IPS DF 6.9 (cell line): ENCODE measurements around the gene EFCAB7.
A peak's percentile ranks its signal among the peaks of the same experiment; 100 is the strongest.
"Not testable (repeated sequence)": the region's sequence is repeated elsewhere in the genome, so short reads cannot be mapped to it uniquely, and the experiment has no call there.

Source experiments
- DNase-seq: peaks from one replicate; pipeline ENCODE4 v3.0.0-alpha.2; 2013; ENCODE audit warnings: low read depth, low spot score
- H3K27ac ChIP-seq: one replicate; pipeline ENCODE4 v1.5.1; 2013; ENCODE audit warnings: low read length, control low read depth
- H3K27me3 ChIP-seq: 2 replicates; pipeline ENCODE4 v1.6.1; 2013; ENCODE audit warnings: mild to moderate bottlenecking, low read length; ENCODE audit not compliant: control insufficient read depth, insufficient read depth
- H3K36me3 ChIP-seq: 2 replicates; pipeline ENCODE4 v1.6.1; 2013; ENCODE audit warnings: low read length; ENCODE audit not compliant: control insufficient read depth, insufficient read depth
- H3K4me1 ChIP-seq: 2 replicates; pipeline ENCODE4 v1.6.1; 2013; ENCODE audit warnings: low read length; ENCODE audit not compliant: control insufficient read depth, insufficient read depth
- H3K4me3 ChIP-seq: 2 replicates; pipeline ENCODE4 v1.5.1; 2013; ENCODE audit warnings: mild to moderate bottlenecking, low read length
- H3K9me3 ChIP-seq: 2 replicates; pipeline ENCODE4 v1.6.1; 2013; ENCODE audit warnings: low read length, inconsistent platforms; ENCODE audit not compliant: control insufficient read depth, insufficient read depth
- WGBS: extraction: QIAGEN DNeasy Blood & Tissue Kit; methylation state at CpG from one replicate; pipeline ENCODE4 v1.1.7; 2013; ENCODE audit warnings: mixed read lengths, missing lambda C conversion rate; ENCODE audit not compliant: insufficient read length, insufficient coverage; 5-methylcytosine and 5-hydroxymethylcytosine counted together

The EFCAB7 gene

DNA sequence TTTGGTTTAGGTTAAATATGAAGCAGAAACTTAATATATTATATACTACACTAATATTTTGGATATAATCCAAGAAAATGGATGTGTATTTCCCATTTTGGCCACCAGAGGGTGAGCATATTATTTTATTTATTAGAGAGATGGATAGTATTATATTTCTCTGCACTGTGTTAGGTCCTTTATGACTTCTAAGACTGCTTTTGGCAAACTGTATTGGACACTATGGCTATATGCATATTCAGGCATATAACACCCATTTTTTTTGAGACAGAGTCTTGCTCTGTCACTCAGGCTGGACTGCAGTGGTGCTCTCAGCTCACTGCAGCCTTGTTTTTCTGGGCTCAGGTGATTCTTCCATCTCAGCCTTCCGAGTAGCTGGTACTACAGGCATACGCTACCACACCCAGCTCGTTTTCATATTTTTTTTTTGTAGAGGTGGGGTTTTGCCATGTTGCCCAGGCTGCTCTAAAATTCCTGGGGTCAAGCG, 52.1 kb downstream of the EFCAB7 start:
- H3K27ac ChIP-seq, result no peak overlapping the region

DNA sequence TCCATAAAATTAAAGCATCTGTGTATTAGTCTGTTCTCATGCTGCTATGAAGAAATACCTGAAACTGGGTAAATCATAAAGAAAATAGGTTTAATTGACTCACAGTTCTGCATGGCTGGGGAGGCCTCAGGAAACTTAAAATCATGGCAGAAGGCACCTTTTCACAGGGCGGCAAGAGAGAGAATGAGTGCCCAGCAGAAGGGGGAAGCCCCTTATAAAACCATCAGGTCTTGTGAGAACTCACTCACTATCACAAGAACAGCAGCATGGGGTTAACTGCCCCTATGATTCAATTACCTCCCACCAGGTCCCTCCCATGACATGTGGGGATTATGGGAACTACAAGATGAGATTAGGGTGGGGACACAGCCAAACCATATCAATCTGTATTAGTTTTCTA, 63.0 kb downstream of the EFCAB7 start:
- H3K9me3 ChIP-seq, H3K4me3 ChIP-seq, H3K36me3 ChIP-seq, H3K4me1 ChIP-seq, H3K27ac ChIP-seq, DNase-seq, H3K27me3 ChIP-seq: not testable (repeated sequence)
- no CpG with 5 or more reads among the region's 1 CpG for WGBS

More for the DNA sequence above, 52.1 kb downstream of the EFCAB7 start:
- Histone ChIP-seq H3K4me1 (no peaks in the 10 kb centered on the region; the same call in none of the 2 replicates), H3K27me3 (no peaks in the 10 kb centered on the region), H3K36me3 (no peaks in the 10 kb centered on the region), H3K4me3 (no peak overlapping the region), H3K9me3 (no peaks in the 10 kb centered on the region)
- DNase-seq, result no peak
- WGBS, result no CpG with 5 or more reads among the region's 4 CpGs

DNA sequence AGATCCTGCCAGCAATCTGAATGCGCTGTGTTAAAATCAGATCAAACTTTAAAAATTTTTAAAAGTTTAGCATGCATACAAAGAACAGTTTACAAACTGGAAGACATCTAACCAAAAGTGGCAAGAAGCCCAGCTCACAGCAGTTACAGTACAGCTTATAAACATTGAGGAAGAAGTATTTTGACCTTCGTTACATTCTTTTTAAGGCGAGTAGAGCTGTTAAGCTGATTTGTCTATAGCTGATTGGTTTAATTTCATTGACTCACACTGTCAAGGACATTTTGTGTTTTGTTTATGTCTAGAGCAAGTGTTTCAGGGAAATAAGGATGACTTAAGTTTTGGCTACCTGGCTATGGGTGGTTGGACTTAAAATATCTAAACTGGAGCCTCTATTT, 66.8 kb downstream of the EFCAB7 start:
- no CpG with 5 or more reads among the region's 3 CpGs for WGBS
- H3K36me3 ChIP-seq, result no peaks in the 10 kb centered on the region

DNA sequence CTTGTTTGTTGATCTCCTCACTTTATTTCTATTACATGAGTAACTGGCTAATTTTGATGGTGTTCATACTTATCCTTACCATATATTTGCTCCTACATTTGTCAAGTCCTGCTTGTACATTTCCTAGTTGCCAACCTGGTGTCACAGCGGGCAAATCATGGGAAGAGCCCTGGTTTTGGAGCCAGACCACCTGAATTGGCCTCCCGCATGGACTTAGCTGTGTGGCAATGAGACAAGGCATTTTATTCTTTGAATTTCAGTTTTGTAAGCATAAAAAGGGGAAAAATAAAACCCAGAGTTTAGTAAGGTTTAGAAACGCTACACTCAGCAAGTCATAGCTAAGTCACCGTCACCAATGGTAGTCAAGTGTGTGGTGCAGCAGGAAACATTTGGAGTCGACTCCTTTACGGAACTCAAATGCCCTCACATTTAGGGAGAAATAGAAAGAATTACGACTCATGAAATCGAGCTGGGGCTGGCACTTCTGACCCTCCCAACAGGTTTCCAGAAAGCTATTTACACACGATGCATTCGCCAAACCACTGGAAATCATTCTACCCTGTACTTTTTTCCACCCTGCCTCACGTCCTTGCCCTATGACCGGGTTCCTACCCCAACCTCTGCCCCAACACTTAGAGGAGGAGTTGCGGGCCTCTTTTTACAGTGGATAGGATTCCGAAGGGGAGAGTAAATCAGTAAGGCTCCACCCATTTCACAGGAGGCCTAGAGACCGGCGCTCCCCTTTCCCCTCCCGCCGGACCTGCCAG, 69.4 kb downstream of the EFCAB7 start:
- Histone ChIP-seq H3K27me3 (no peaks in the 10 kb centered on the region), H3K27ac (no peak overlapping the region), H3K4me1 (no peaks in the 10 kb centered on the region), H3K4me3 (peak overlapping the region; percentile 72; the same call in 1 of the 2 replicates), H3K36me3 (no peaks in the 10 kb centered on the region), H3K9me3 (no peaks in the 10 kb centered on the region)
- no peak for DNase-seq
- WGBS, result no CpG with 5 or more reads among the region's 18 CpGs

More for the DNA sequence above, 66.8 kb downstream of the EFCAB7 start:
- H3K4me3 ChIP-seq, result no peak overlapping the region
- H3K27me3 ChIP-seq, result no peaks in the 10 kb centered on the region
- no peak overlapping the region for H3K27ac ChIP-seq
- H3K4me1 ChIP-seq, result no peaks in the 10 kb centered on the region
- no peaks in the 10 kb centered on the region for H3K9me3 ChIP-seq
- no peak for DNase-seq

DNA sequence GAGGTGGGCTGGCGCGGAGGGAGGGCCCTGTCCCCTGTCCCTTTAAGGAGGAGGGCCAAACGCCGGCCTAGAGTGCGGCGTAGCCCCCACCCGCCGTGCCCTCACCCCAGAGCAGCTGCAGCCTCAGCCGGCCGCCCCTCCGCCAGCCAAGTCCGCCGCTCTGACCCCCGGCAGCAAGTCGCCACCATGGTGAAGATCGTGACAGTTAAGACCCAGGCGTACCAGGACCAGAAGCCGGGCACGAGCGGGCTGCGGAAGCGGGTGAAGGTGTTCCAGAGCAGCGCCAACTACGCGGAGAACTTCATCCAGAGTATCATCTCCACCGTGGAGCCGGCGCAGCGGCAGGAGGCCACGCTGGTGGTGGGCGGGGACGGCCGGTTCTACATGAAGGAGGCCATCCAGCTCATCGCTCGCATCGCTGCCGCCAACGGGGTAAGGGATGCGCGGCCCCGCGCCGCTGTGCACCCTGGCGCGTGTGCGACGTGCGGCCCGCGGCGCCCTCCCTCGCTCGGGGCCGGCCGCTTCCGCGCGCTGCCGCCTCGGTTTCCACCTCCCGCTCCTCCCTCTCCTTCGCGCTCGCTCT, 70.1 kb downstream of the EFCAB7 start, which contains the start of gene PGM1:
Gene PGM1 (plus strand): TSS at position 109 of the 583 bp plus-strand sequence. CDS start 78 bp downstream, at position 187.
- no peaks in the 10 kb centered on the region for H3K9me3 ChIP-seq
- H3K36me3 ChIP-seq, result no peaks in the 10 kb centered on the region
- H3K27ac ChIP-seq, result no peak within 1 kb of the TSS
- H3K27me3 ChIP-seq, result no peaks in the 10 kb centered on the region
- H3K4me3 ChIP-seq, result peak within 1 kb of the TSS; percentile 72
- DNase-seq, result no peak
- no peaks in the 10 kb centered on the region for H3K4me1 ChIP-seq
- no CpG with 5 or more reads among the region's 64 CpGs for WGBS

DNA sequence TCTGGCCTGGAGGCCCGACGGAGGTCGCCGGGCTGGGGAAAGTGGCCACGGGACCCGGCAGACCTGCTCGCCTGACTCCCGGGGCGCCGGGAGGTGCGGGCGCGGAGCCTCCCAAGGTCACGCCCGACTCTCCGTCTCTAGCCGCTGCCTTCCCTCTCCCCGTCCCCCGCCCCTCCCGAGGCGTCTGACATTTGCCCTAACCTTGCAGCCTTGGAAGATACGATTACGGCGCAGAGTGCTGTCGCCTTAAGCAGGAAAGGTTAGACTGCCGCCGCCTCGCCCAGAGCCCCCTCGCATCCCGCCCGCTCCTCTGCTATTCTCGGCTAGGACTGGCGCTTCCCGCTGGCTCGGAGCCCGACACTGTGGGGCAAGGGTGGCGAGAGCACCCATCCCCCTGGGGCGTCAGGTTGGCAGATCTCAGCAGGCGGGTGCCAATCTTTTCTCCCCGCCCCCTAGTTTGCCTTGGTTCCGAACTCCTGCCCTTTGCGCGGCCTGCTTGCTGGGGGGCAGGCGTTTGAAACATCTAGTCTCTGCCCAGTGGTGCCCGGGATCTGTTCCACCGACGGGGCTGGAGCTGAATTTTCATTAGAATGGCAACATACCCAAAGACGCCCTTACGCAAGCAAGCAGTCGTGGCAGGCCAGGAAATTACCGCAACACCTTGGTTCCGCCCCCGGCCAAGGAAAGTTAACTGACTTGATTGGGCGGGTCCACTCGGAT, 70.7 kb downstream of the EFCAB7 start:
- Histone ChIP-seq H3K4me1 (no peaks in the 10 kb centered on the region), H3K27ac (no peak overlapping the region), H3K36me3 (no peaks in the 10 kb centered on the region), H3K27me3 (no peaks in the 10 kb centered on the region), H3K9me3 (no peaks in the 10 kb centered on the region), H3K4me3 (peak overlapping the region; percentile 72)
- no CpG with 5 or more reads among the region's 55 CpGs for WGBS
- DNase-seq, result no peak

DNA sequence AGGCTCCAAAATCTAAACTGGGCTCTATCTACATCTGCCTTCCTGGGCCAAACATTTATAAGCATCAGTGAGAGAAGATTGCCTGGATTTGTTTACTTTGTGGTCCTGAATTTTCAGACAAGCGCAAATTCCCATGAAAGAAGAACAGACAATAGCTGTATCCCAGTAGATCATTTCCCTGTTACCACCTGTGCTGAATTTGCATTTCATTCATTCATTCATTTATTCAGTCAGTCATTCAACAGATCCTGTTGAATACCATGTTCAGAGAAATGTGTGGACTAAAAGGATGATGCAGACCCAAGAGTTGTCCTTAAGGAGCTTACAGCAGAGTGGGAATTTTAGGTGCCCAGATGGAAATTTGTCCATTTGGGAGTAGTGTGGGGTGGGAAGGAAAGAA, 72.1 kb downstream of the EFCAB7 start:
- Histone ChIP-seq H3K27ac (no peak overlapping the region), H3K9me3 (no peaks in the 10 kb centered on the region), H3K27me3 (no peaks in the 10 kb centered on the region), H3K4me3 (no peak overlapping the region), H3K36me3 (no peaks in the 10 kb centered on the region), H3K4me1 (no peaks in the 10 kb centered on the region)
- no CpG with 5 or more reads among the region's 1 CpG for WGBS
- DNase-seq, result no peak

DNA sequence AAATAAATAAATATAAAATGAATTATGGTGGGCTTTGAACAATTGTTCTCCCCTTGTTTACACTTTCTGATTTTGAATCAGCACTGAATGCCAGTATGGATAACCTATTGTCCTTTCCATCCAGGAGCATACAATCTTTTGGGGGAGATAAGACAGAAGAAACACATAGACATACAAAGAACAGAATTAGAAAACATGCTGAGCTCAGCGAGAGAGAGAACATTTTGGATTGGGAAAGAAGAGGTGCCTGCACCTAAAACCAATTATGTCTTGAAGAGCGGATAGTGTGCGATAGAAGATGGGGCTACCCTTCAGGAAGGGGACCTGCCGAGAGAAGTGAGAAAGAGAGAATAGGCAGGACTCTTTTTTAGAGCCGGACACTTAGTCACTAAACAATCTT, 76.5 kb downstream of the EFCAB7 start:
- Histone ChIP-seq H3K4me1 (peaks cover 3% of the 10 kb centered on the region; the same call in 1 of the 2 replicates), H3K27me3 (no peaks in the 10 kb centered on the region), H3K4me3 (no peak overlapping the region), H3K36me3 (no peaks in the 10 kb centered on the region), H3K9me3 (no peaks in the 10 kb centered on the region), H3K27ac (no peak overlapping the region)
- no peak for DNase-seq
- no CpG with 5 or more reads among the region's 5 CpGs for WGBS

DNA sequence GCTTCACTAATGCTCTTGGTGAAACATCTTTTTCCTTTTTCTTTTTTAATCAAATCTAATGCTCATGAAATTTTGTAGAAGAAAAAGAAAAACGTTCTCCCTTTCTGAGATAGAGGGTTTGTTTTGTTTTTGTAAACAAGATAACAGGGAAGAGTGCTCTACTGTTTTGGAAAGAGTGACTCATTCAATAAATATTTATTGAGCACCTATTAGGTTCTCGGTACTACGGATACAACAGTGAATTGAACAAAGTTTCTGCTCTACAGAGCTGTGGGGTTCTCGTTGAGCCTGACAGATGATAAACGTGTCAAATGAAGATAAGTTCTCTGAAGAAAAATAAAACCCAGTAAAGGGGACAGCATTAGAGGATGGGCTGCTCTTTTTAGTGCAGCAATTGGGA, 76.9 kb downstream of the EFCAB7 start:
- no peak for DNase-seq
- Histone ChIP-seq H3K36me3 (no peaks in the 10 kb centered on the region), H3K27ac (no peak overlapping the region), H3K9me3 (no peaks in the 10 kb centered on the region), H3K27me3 (no peaks in the 10 kb centered on the region), H3K4me1 (peaks cover 3% of the 10 kb centered on the region; the same call in 1 of the 2 replicates), H3K4me3 (no peak overlapping the region)
- no CpG with 5 or more reads among the region's 5 CpGs for WGBS

DNA sequence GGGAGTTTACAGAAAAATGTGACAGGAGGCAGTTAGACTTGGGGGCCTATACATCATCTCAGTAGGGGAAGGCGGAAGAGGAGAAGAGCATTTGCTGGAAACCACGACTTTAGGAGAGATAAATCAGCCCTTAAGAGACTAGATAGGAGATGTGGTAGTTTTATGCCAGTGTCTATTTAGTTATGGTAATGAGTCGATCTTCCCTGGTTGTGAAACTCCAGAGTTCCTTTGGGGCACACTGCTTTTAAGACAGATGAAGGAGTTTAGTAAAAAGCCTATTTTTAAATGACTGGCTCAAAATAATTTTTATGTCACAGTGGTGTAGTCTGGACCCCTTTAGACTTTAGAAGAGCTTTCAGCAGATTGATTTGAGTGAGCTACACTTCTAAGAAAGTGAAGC, 77.7 kb downstream of the EFCAB7 start:
- no peaks in the 10 kb centered on the region for H3K9me3 ChIP-seq
- no peak for DNase-seq
- H3K4me1 ChIP-seq, result peaks cover 3% of the 10 kb centered on the region; the same call in 1 of the 2 replicates
- H3K27ac ChIP-seq, result no peak overlapping the region
- no CpG with 5 or more reads among the region's 3 CpGs for WGBS
- H3K4me3 ChIP-seq, result no peak overlapping the region
- no peaks in the 10 kb centered on the region for H3K27me3 ChIP-seq
- no peaks in the 10 kb centered on the region for H3K36me3 ChIP-seq
